Activated CD8-positive, alpha-beta T cell treated with anti-CD3 and anti-CD28 coated beads for 36 hours (primary cell): ENCODE measurements around the gene MSL2. TPM values are rescaled to one million over a fixed set of nuclear protein-coding genes. Genes with fewer than 3 reads are reported as not detected.

ENCODE experiments used
- ATAC-seq: fragments of 200-7000 bp; cut with Tn5 transposase; one replicate; pipeline ENCODE4 v1.10.0; 2021; ENCODE audit warnings: mild to moderate bottlenecking, moderate library complexity
- CTCF ChIA-PET: fragments of 350-600 bp; sonication (Branson Sonifier 250); formaldehyde crosslinking; loops from one replicate; lab custom pipeline; 2021; ENCODE audit warnings: antibody characterized with exemption; lab: Charles Lee
- POLR2A ChIA-PET: fragments of 350-600 bp; sonication (Branson Sonifier 250); formaldehyde crosslinking; loops from one replicate; lab custom pipeline; 2021; ENCODE audit warnings: antibody characterized with exemption; lab: Charles Lee
- DNase-seq: peaks from one replicate; pipeline ENCODE4 v3.0.0-alpha.2; 2020
- H3K27ac Mint-ChIP-seq: one replicate; pipeline ENCODE4 v1.8.0; 2021; ENCODE audit warnings: mild to moderate bottlenecking, mixed read lengths
- H3K27me3 Mint-ChIP-seq: one replicate; pipeline ENCODE4 v1.8.0; 2021; ENCODE audit warnings: mixed read lengths
- H3K36me3 Mint-ChIP-seq: one replicate; pipeline ENCODE4 v1.8.0; 2021; ENCODE audit warnings: low read depth, mixed read lengths
- H3K4me1 Mint-ChIP-seq: one replicate; pipeline ENCODE4 v1.8.0; 2021; ENCODE audit warnings: low read depth, mixed read lengths
- H3K4me3 Mint-ChIP-seq: one replicate; pipeline ENCODE4 v1.8.0; 2021; ENCODE audit warnings: mild to moderate bottlenecking, moderate library complexity, mixed read lengths
- H3K9me3 Mint-ChIP-seq: one replicate; pipeline ENCODE4 v1.8.0; 2021; ENCODE audit warnings: mixed read lengths
- CTCF ChIP-seq: fragments of 200-600 bp; IDR thresholded peaks from one replicate; pipeline ENCODE4 v1.8.0; 2022; ENCODE audit warnings: antibody characterized with exemption, mild to moderate bottlenecking
- intact Hi-C: fragments of 100-400 bp; cut with micrococcal nuclease; formaldehyde crosslinking; loops from one replicate; pipeline ENCODE4 v1.10.0; 2022
- total RNA-seq, 2 experiments: library from RNA; stranded (reverse); gene quantifications; one replicate each; pipeline ENCODE4 v1.2.3, GENCODE V29; 2021

MSL2 gene
- total RNA-seq, 2 experiments from 2014 or later = 35.8 to 36.8 TPM

GRCh38 chr3:136142592-136142991, 53.5 kb downstream of the MSL2 start:
- ATAC-seq (peak; percentile 83), DNase-seq (no peak)
- H3K27ac Mint-ChIP-seq = peak overlapping the region; percentile 63
- peaks cover 35% of the 10 kb centered on the region for H3K4me1 Mint-ChIP-seq
- peaks cover under 1% of the 10 kb centered on the region for H3K36me3 Mint-ChIP-seq
- no peaks in the 10 kb centered on the region for H3K9me3 Mint-ChIP-seq
- TF ChIP-seq CTCF = no peak
- ChIA-PET CTCF (no interaction called here), POLR2A (interaction anchor here (1.1 to 1.4 kb wide), 2 partner anchors 29 to 50 kb away, joined by 3 to 6 read pairs; no protein-coding TSS in a partner anchor)
- no peak overlapping the region for H3K4me3 Mint-ChIP-seq
- H3K27me3 Mint-ChIP-seq = no peaks in the 10 kb centered on the region
- intact Hi-C loops = loop anchor here (5.0 kb wide), 1 partner anchor 50 kb away; no protein-coding TSS in a partner anchor

- CTCF ChIA-PET = no interaction called here
- H3K4me1 Mint-ChIP-seq = peaks cover 29% of the 10 kb centered on the region
Observed at GRCh38 chr3:136141891-136142290, 54.2 kb downstream of the MSL2 start.

GRCh38 chr3:136141291-136141785, 54.8 kb downstream of the MSL2 start:
- no peak for TF ChIP-seq CTCF
- ATAC-seq (no peak), DNase-seq (no peak)
- CTCF ChIA-PET = no interaction called here
- peaks cover 26% of the 10 kb centered on the region for H3K4me1 Mint-ChIP-seq
- H3K27me3 Mint-ChIP-seq = no peaks in the 10 kb centered on the region
- peak overlapping the region; percentile 18 for H3K27ac Mint-ChIP-seq
- no peaks in the 10 kb centered on the region for H3K36me3 Mint-ChIP-seq
- H3K9me3 Mint-ChIP-seq = no peaks in the 10 kb centered on the region
- POLR2A ChIA-PET = no interaction called here
- H3K4me3 Mint-ChIP-seq = no peak overlapping the region
- intact Hi-C loops = loop anchor here (5.0 kb wide), 1 partner anchor 51 kb away; no protein-coding TSS in a partner anchor

More at GRCh38 chr3:136141891-136142290, 54.2 kb downstream of the MSL2 start:
- H3K4me3 Mint-ChIP-seq = no peak overlapping the region
- peak overlapping the region; percentile 18 for H3K27ac Mint-ChIP-seq
- H3K27me3 Mint-ChIP-seq = no peaks in the 10 kb centered on the region
- no peak for TF ChIP-seq CTCF
- intact Hi-C loops = loop anchor here (5.0 kb wide), 1 partner anchor 50 kb away; no protein-coding TSS in a partner anchor
- ATAC-seq = no peak
- POLR2A ChIA-PET = no interaction called here
- no peaks in the 10 kb centered on the region for H3K36me3 Mint-ChIP-seq
- no peak for DNase-seq
- H3K9me3 Mint-ChIP-seq = no peaks in the 10 kb centered on the region

- CTCF ChIA-PET = interaction anchor here (1.0 kb wide), 1 partner anchor 35 kb away, joined by 3 read pairs; no protein-coding TSS in a partner anchor
- H3K9me3 Mint-ChIP-seq = no peaks in the 10 kb centered on the region
- POLR2A ChIA-PET = interaction anchor here (0.6 kb wide), 1 partner anchor 12 kb away, joined by 3 read pairs; no protein-coding TSS in a partner anchor
- intact Hi-C loops = no loop called here
- no peaks in the 10 kb centered on the region for H3K36me3 Mint-ChIP-seq
- no peaks in the 10 kb centered on the region for H3K27me3 Mint-ChIP-seq
- no peak overlapping the region for H3K27ac Mint-ChIP-seq
- peaks cover 11% of the 10 kb centered on the region for H3K4me1 Mint-ChIP-seq
- no peak for TF ChIP-seq CTCF
- DNase-seq (no peak), ATAC-seq (no peak)
- H3K4me3 Mint-ChIP-seq = no peak overlapping the region
Observed at GRCh38 chr3:136136454-136136853, 59.7 kb downstream of the MSL2 start.

GRCh38 chr3:136135039-136135802, 60.9 kb downstream of the MSL2 start:
- ATAC-seq = no peak
- no peak for DNase-seq
- ChIA-PET POLR2A (no interaction called here), CTCF (no interaction called here)
- H3K27ac Mint-ChIP-seq = no peak overlapping the region
- H3K4me1 Mint-ChIP-seq = peaks cover 4% of the 10 kb centered on the region
- H3K36me3 Mint-ChIP-seq = no peaks in the 10 kb centered on the region
- TF ChIP-seq CTCF = no peak
- no peaks in the 10 kb centered on the region for H3K9me3 Mint-ChIP-seq
- intact Hi-C loops = no loop called here
- H3K4me3 Mint-ChIP-seq = no peak overlapping the region
- no peaks in the 10 kb centered on the region for H3K27me3 Mint-ChIP-seq
